ENCODE results near the gene NXT1. TPM values are rescaled to one million over a fixed set of nuclear protein-coding genes. Genes with fewer than 3 reads are reported as not detected.

Gene NXT1
- total and polyA plus RNA-seq, 7 donors = 8.1 to 57.6 (median 22.3) TPM

GRCh38 chr20:23375827-23376226 is 25.2 kb downstream of the NXT1 start:
- TF ChIP-seq POLR2A (IDR thresholded peaks at IDR 0.05) = no peak
- WGBS, 2 donors = 87 to 90% methylated on average over 5 of the region's 5 CpGs
- no peak overlapping the region for H3K4me3 ChIP-seq
- H3K4me1 ChIP-seq = peaks cover 0 to 8% (median 0%) of the 10 kb centered on the region in 4 donors
- no peaks in the 10 kb centered on the region for H3K9me3 ChIP-seq
- H3K27me3 ChIP-seq = no peaks in the 10 kb centered on the region
- H3K27ac ChIP-seq = no peak overlapping the region
- no peak for DNase-seq
- H3K36me3 ChIP-seq = peaks cover 15 to 93% (median 30%) of the 10 kb centered on the region in 4 donors
- intact Hi-C loops (cut with DNase I) = no loop called here

GRCh38 chr20:23379772-23380171 is 29.2 kb downstream of the NXT1 start:
- no peak for DNase-seq
- Histone ChIP-seq H3K4me1 (peaks cover 0 to 25% (median 9%) of the 10 kb centered on the region in 4 donors), H3K36me3 (peaks cover 7 to 56% (median 15%) of the 10 kb centered on the region in 4 donors), H3K27me3 (no peaks in the 10 kb centered on the region), H3K4me3 (no peak overlapping the region), H3K9me3 (no peaks in the 10 kb centered on the region), H3K27ac (peak overlapping the region in 1 of 4 donors; percentile 20)
- TF ChIP-seq EP300 (IDR thresholded peaks at IDR 0.05) (no peak), POLR2AphosphoS5 (IDR thresholded peaks at IDR 0.05) (no peak), CTCF (IDR thresholded peaks at IDR 0.05) (no peak), POLR2A (IDR thresholded peaks at IDR 0.05) (no peak)
- intact Hi-C loops (cut with DNase I) = no loop called here

- H3K27ac ChIP-seq = peak overlapping the region in 1 of 4 donors; percentile 52
- H3K27me3 ChIP-seq = no peaks in the 10 kb centered on the region
- no peak overlapping the region for H3K4me3 ChIP-seq
- intact Hi-C loops (cut with DNase I) = no loop called here
- peaks cover 0 to 33% (median 13%) of the 10 kb centered on the region in 4 donors for H3K4me1 ChIP-seq
- TF ChIP-seq CTCF (IDR thresholded peaks at IDR 0.05) (no peak), POLR2A (IDR thresholded peaks at IDR 0.05) (no peak), POLR2AphosphoS5 (IDR thresholded peaks at IDR 0.05) (peak in 1 of 4 donors; percentile 42), EP300 (IDR thresholded peaks at IDR 0.05) (no peak)
- H3K36me3 ChIP-seq = peaks cover 7 to 39% (median 9%) of the 10 kb centered on the region in 4 donors
- no peaks in the 10 kb centered on the region for H3K9me3 ChIP-seq
- DNase-seq = no peak
Observed at GRCh38 chr20:23381876-23382275, 31.3 kb downstream of the NXT1 start.

GRCh38 chr20:23386304-23387117 is 35.9 kb downstream of the NXT1 start:
- TF ChIP-seq POLR2A (IDR thresholded peaks at IDR 0.05) (no peak), EP300 (IDR thresholded peaks at IDR 0.05) (no peak), CTCF (IDR thresholded peaks at IDR 0.05) (no peak), POLR2AphosphoS5 (IDR thresholded peaks at IDR 0.05) (no peak)
- Histone ChIP-seq H3K9me3 (no peaks in the 10 kb centered on the region), H3K27me3 (no peaks in the 10 kb centered on the region), H3K27ac (no peak overlapping the region), H3K4me1 (peaks cover 0 to 19% (median 12%) of the 10 kb centered on the region in 4 donors), H3K36me3 (peaks cover 0 to 19% (median 2%) of the 10 kb centered on the region in 4 donors), H3K4me3 (no peak overlapping the region)
- 34 to 68% methylated on average over 6 of the region's 6 CpGs for WGBS, 2 donors
- intact Hi-C loops (cut with DNase I) = no loop called here
- DNase-seq = no peak

GRCh38 chr20:23387118-23387443 is 36.5 kb downstream of the NXT1 start:
- Histone ChIP-seq H3K36me3 (peaks cover 0 to 23% (median 2%) of the 10 kb centered on the region in 4 donors), H3K4me1 (peaks cover 0 to 13% (median 6%) of the 10 kb centered on the region in 4 donors), H3K27me3 (no peaks in the 10 kb centered on the region), H3K4me3 (no peak overlapping the region), H3K9me3 (no peaks in the 10 kb centered on the region), H3K27ac (no peak overlapping the region)
- TF ChIP-seq POLR2AphosphoS5 (IDR thresholded peaks at IDR 0.05) (no peak), POLR2A (IDR thresholded peaks at IDR 0.05) (no peak), CTCF (IDR thresholded peaks at IDR 0.05) (no peak), EP300 (IDR thresholded peaks at IDR 0.05) (no peak)
- intact Hi-C loops (cut with DNase I) = no loop called here
- DNase-seq = no peak
- WGBS, 2 donors = 95 to 97% methylated on average over 3 of the region's 3 CpGs
